A673 (cell line): Measurements from ENCODE around the gene TMED5.

ENCODE experiments used
- EZH2 ChIP-seq: fragments of 200-600 bp; sonication (generic); IDR thresholded peaks from 2 replicates; pipeline ENCODE4 v1.6.1; 2017; ENCODE audit warnings: borderline replicate concordance, low read depth, mild to moderate bottlenecking, mixed read lengths, antibody characterized with exemption, low read length; ENCODE audit not compliant: poor library complexity, severe bottlenecking
- TF ChIP-seq, protein P1 (sequence below): fragments of 300-800, 200-600 bp; sonication (generic); conservative IDR thresholded peaks from 2 replicates; pipeline ENCODE4 v1.5.1; 2017; ENCODE audit warnings: low read depth, mild to moderate bottlenecking, antibody characterized with exemption, low read length, moderate library complexity, mixed read lengths

DNA sequence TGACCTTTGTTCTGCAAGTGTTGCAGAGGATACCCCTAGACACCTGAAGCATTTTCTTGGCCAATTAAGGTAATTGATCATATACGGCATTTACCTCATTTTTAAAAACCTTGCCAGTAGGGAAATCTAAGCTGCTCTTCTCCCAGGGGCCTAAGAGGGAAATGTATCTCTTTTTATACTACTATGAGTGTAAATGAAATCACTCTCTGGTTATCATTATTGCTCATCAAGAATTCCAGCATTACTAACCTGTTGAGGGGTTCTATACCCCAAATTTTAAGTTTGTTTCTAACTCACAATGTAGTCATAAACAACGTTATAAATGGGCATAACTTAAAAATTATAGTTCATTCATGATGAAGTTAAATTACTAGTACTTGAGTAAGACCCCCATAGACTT lies 27.4 kb downstream of the TMED5 start:
- TF ChIP-seq, protein P1, sequence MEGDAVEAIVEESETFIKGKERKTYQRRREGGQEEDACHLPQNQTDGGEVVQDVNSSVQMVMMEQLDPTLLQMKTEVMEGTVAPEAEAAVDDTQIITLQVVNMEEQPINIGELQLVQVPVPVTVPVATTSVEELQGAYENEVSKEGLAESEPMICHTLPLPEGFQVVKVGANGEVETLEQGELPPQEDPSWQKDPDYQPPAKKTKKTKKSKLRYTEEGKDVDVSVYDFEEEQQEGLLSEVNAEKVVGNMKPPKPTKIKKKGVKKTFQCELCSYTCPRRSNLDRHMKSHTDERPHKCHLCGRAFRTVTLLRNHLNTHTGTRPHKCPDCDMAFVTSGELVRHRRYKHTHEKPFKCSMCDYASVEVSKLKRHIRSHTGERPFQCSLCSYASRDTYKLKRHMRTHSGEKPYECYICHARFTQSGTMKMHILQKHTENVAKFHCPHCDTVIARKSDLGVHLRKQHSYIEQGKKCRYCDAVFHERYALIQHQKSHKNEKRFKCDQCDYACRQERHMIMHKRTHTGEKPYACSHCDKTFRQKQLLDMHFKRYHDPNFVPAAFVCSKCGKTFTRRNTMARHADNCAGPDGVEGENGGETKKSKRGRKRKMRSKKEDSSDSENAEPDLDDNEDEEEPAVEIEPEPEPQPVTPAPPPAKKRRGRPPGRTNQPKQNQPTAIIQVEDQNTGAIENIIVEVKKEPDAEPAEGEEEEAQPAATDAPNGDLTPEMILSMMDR, result no peak
- no peak for TF ChIP-seq EZH2
